Neural progenitor cell (in vitro differentiated cells): ENCODE measurements around the gene EP400. TPM values are rescaled to one million over a fixed set of nuclear protein-coding genes. Genes with fewer than 3 reads are reported as not detected.

ENCODE experiments used
- DNase-seq: peaks from one replicate; pipeline ENCODE4 v3.0.0-alpha.2; 2016; ENCODE audit warnings: low spot score
- H2AFZ ChIP-seq: fragments of 200-600 bp; sonication (generic); replicated peaks from 2 replicates; pipeline ENCODE4 v1.6.1; 2016; ENCODE audit warnings: antibody characterized with exemption
- H3F3A ChIP-seq: fragments of 200-600 bp; sonication (generic); 2 replicates; pipeline ENCODE4 v1.6.1; 2016; ENCODE audit warnings: antibody characterized with exemption, low read depth
- H3K27ac ChIP-seq: fragments of 200-600 bp; sonication (generic); 2 replicates; pipeline ENCODE4 v1.5.1; 2016; ENCODE audit warnings: mild to moderate bottlenecking
- H3K27me3 ChIP-seq: fragments of 200-600 bp; sonication (generic); 2 replicates; pipeline ENCODE4 v1.6.1; 2016; ENCODE audit warnings: mild to moderate bottlenecking, moderate library complexity
- H3K36me3 ChIP-seq: fragments of 200-600 bp; sonication (generic); 2 replicates; pipeline ENCODE4 v1.5.1; 2016
- H3K4me1 ChIP-seq: fragments of 200-600 bp; sonication (generic); 2 replicates; pipeline ENCODE4 v1.6.1; 2016; ENCODE audit warnings: mixed run types
- H3K4me2 ChIP-seq: fragments of 200-600 bp; sonication (generic); 2 replicates; pipeline ENCODE4 v1.6.1; 2016
- H3K4me3 ChIP-seq: fragments of 200-600 bp; sonication (generic); 2 replicates; pipeline ENCODE4 v1.5.1; 2016
- H3K79me2 ChIP-seq: fragments of 200-600 bp; sonication (generic); 2 replicates; pipeline ENCODE4 v1.6.1; 2016; ENCODE audit warnings: low read depth
- H3K9ac ChIP-seq: fragments of 200-600 bp; sonication (generic); 2 replicates; pipeline ENCODE4 v1.6.1; 2016
- H3K9me3 ChIP-seq: fragments of 200-600 bp; sonication (generic); 2 replicates; pipeline ENCODE4 v1.5.1; 2016; ENCODE audit warnings: low read depth
- H4K20me1 ChIP-seq: fragments of 200-600 bp; sonication (generic); 2 replicates; pipeline ENCODE4 v1.6.1; 2016; ENCODE audit warnings: low read depth
- H3K27ac Mint-ChIP-seq: 3 replicates; pipeline ENCODE4 v1.8.0; 2021; ENCODE audit warnings: mixed read lengths
- H3K27me3 Mint-ChIP-seq: 2 replicates; pipeline ENCODE4 v1.8.0; 2022; ENCODE audit warnings: low read depth, mild to moderate bottlenecking, inconsistent platforms, moderate library complexity, mixed read lengths; ENCODE audit not compliant: insufficient read depth
- H3K36me3 Mint-ChIP-seq: 3 replicates; pipeline ENCODE4 v1.8.0; 2021; ENCODE audit warnings: mixed read lengths
- H3K4me1 Mint-ChIP-seq: 3 replicates; pipeline ENCODE4 v1.8.0; 2021; ENCODE audit warnings: mixed read lengths
- H3K4me3 Mint-ChIP-seq: 3 replicates; pipeline ENCODE4 v1.8.0; 2021; ENCODE audit warnings: mild to moderate bottlenecking, moderate library complexity, mixed read lengths
- H3K9me3 Mint-ChIP-seq: 3 replicates; pipeline ENCODE4 v1.8.0; 2020; ENCODE audit warnings: mixed read lengths
- EZH2 ChIP-seq: fragments of 200-600 bp; sonication (generic); IDR thresholded peaks from 2 replicates; pipeline ENCODE4 v1.6.1; 2017; ENCODE audit warnings: antibody characterized with exemption, mild to moderate bottlenecking, moderate library complexity
- EZH2phosphoT487 ChIP-seq: fragments of 200-600 bp; sonication (generic); IDR thresholded peaks from 2 replicates; pipeline ENCODE4 v1.6.1; 2017; ENCODE audit warnings: antibody characterized with exemption
- total RNA-seq: library from RNA; depleted of rRNA; stranded (reverse); fragments of >200 nt; gene quantifications from 2 replicates; pipeline ENCODE4 v1.2.3, GENCODE V29; 2015; ENCODE audit warnings: low replicate concordance
- TF ChIP-seq, protein P1 (sequence below): fragments of 200-600 bp; sonication (generic); IDR thresholded peaks from 2 replicates; pipeline ENCODE4 v1.5.1; 2017; ENCODE audit warnings: antibody characterized with exemption, mild to moderate bottlenecking

EP400 gene
- total RNA-seq, 1 donor from 2014 or later: 16.3 TPM

DNA sequence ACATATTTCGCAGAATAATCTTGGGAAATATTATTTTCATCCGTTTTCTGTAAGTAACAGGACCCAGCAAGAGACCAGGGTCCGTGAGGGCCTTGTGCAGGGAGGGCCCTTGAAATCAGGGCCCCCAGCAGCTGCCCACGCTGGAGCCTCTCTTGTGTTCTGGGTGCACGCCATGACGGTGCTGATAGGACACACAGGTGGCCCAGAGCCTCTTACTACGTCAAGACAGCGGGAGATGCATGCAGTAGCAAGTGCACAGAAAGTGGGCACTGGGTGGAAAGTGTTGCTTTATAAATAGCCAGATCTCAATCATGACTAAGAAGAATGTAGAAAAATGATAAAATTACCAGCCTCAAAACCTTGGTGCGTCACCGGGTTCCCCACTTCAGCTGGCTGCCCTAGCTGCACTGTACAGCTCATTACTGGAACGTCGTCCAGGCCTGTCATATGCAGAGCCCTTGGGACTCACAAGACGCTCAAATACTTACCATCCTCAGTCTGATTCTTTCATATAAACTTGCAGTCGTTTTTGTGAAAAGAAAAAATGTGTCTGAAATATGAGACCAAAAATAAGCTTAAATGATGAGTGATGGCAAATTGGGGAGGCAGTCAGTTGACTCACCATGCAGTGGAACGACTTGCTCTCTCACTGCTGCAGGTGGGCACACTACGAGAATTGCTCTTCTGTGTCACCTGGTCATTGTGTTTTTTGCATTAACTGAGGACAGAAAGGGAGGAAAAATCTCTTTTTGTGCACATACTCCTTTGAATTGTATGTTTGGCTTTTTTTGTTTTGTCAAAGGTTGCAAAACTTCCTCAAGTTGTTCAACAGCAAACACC lies 126.2 kb downstream of the EP400 start:
- peaks cover 7% of the 10 kb centered on the region for H3K27me3 Mint-ChIP-seq
- H3K4me2 ChIP-seq: no peak overlapping the region
- no peak overlapping the region for H3K9ac ChIP-seq
- no peaks in the 10 kb centered on the region for H3K79me2 ChIP-seq
- no peak overlapping the region for H3K27ac ChIP-seq
- no peaks in the 10 kb centered on the region for H3K9me3 Mint-ChIP-seq
- no peaks in the 10 kb centered on the region for H3K4me1 Mint-ChIP-seq
- H3K36me3 ChIP-seq: peaks cover 6% of the 10 kb centered on the region
- DNase-seq: no peak
- H3K36me3 Mint-ChIP-seq: peaks cover 18% of the 10 kb centered on the region
- no peaks in the 10 kb centered on the region for H4K20me1 ChIP-seq
- no peaks in the 10 kb centered on the region for H3K27me3 ChIP-seq
- H3K27ac Mint-ChIP-seq: no peak overlapping the region
- H3F3A ChIP-seq: peaks cover 10% of the 10 kb centered on the region
- no peak overlapping the region for H3K4me3 Mint-ChIP-seq
- no peak overlapping the region for H3K4me3 ChIP-seq
- H3K9me3 ChIP-seq: no peaks in the 10 kb centered on the region
- TF ChIP-seq EZH2phosphoT487 (no peak), EZH2 (no peak)
- TF ChIP-seq, protein P1, sequence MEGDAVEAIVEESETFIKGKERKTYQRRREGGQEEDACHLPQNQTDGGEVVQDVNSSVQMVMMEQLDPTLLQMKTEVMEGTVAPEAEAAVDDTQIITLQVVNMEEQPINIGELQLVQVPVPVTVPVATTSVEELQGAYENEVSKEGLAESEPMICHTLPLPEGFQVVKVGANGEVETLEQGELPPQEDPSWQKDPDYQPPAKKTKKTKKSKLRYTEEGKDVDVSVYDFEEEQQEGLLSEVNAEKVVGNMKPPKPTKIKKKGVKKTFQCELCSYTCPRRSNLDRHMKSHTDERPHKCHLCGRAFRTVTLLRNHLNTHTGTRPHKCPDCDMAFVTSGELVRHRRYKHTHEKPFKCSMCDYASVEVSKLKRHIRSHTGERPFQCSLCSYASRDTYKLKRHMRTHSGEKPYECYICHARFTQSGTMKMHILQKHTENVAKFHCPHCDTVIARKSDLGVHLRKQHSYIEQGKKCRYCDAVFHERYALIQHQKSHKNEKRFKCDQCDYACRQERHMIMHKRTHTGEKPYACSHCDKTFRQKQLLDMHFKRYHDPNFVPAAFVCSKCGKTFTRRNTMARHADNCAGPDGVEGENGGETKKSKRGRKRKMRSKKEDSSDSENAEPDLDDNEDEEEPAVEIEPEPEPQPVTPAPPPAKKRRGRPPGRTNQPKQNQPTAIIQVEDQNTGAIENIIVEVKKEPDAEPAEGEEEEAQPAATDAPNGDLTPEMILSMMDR: no peak
- no peak overlapping the region for H2AFZ ChIP-seq
- no peaks in the 10 kb centered on the region for H3K4me1 ChIP-seq

DNA sequence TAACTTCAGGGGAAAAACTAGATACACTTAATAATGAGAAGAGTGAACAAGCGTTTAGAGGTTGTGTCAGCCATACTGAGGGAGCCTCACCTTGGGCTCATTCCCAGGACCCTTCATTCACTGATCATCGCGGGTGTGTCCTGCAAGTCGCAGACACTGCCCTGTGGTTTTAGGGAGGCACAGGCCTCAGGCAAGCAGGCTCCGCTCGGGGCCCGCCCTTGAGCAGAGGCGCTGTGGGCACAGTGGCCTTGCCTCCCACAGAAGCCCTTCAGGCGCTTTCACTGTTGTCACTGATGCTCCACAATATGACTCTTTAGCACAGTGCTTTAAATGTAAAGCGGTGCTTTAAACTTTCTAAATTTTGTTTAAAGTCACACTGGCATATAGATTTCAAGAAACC lies 127.0 kb downstream of the EP400 start:
- Histone ChIP-seq H3K27me3 (no peaks in the 10 kb centered on the region), H4K20me1 (no peaks in the 10 kb centered on the region), H3K9ac (no peak overlapping the region), H3K36me3 (peaks cover 6% of the 10 kb centered on the region), H2AFZ (no peak overlapping the region), H3K4me3 (no peak overlapping the region), H3K79me2 (no peaks in the 10 kb centered on the region), H3F3A (peaks cover 10% of the 10 kb centered on the region), H3K4me2 (no peak overlapping the region), H3K4me1 (no peaks in the 10 kb centered on the region), H3K27ac (no peak overlapping the region), H3K9me3 (no peaks in the 10 kb centered on the region)
- TF ChIP-seq EZH2 (no peak), EZH2phosphoT487 (no peak)
- TF ChIP-seq, protein P1: no peak
- H3K27me3 Mint-ChIP-seq: peaks cover 7% of the 10 kb centered on the region
- H3K4me1 Mint-ChIP-seq: no peaks in the 10 kb centered on the region
- H3K36me3 Mint-ChIP-seq: peaks cover 18% of the 10 kb centered on the region
- DNase-seq: no peak
- no peaks in the 10 kb centered on the region for H3K9me3 Mint-ChIP-seq
- no peak overlapping the region for H3K4me3 Mint-ChIP-seq
- H3K27ac Mint-ChIP-seq: no peak overlapping the region

DNA sequence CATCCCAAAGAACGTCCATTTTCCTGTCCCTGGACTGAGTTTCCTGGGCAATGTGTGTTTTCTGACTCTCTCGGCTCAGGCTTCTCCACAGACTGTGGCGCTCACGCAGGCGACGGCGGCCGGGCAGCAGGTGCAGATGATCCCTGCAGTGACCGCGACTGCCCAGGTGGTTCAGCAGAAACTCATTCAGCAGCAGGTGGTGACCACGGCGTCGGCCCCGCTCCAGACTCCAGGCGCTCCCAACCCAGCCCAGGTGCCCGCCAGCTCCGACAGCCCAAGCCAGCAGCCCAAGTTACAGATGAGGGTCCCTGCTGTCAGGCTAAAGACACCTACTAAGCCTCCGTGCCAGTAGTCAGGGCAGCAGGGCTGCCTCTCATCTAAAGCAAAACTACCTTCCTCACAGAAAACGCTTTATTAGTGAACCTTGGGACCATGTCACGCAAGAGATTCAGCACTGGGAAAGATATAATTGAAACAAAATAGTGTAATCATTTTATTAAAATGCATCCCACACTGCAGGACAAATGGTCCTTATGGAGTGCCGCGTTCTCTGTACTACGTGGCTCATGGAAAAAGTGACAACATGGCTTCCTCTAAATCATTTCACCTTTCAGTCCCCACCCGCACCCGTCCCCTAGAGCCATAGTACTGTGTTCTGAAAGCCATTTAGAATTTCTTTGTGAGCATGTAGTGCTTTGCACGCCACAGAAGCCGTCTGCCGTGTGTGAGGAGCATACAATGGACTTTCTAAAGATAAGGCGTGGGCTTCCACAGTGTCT lies 127.8 kb downstream of the EP400 start:
- Histone ChIP-seq H3K36me3 (peaks cover 6% of the 10 kb centered on the region), H3K4me2 (no peak overlapping the region), H3K9ac (no peak overlapping the region), H4K20me1 (no peaks in the 10 kb centered on the region), H3K27ac (no peak overlapping the region), H3K27me3 (no peaks in the 10 kb centered on the region), H2AFZ (no peak overlapping the region), H3K9me3 (no peaks in the 10 kb centered on the region), H3K4me1 (no peaks in the 10 kb centered on the region), H3K79me2 (no peaks in the 10 kb centered on the region), H3K4me3 (no peak overlapping the region), H3F3A (peaks cover 10% of the 10 kb centered on the region)
- H3K4me1 Mint-ChIP-seq: peaks cover 2% of the 10 kb centered on the region
- no peak for TF ChIP-seq EZH2
- TF ChIP-seq EZH2phosphoT487: no peak
- TF ChIP-seq, protein P1: no peak
- DNase-seq: no peak
- peaks cover 4% of the 10 kb centered on the region for H3K27me3 Mint-ChIP-seq
- H3K36me3 Mint-ChIP-seq: peaks cover 18% of the 10 kb centered on the region
- H3K27ac Mint-ChIP-seq: no peak overlapping the region
- no peaks in the 10 kb centered on the region for H3K9me3 Mint-ChIP-seq
- H3K4me3 Mint-ChIP-seq: no peak overlapping the region
